Osteoblast (primary cell): ENCODE data around the gene NAA25. TPM values are rescaled to one million over a fixed set of nuclear protein-coding genes. Genes with fewer than 3 reads are reported as not detected.

Experiments used
- DNase-seq: peaks from one replicate; pipeline ENCODE4 v3.0.0; 2011; ENCODE audit warnings: low spot score, mixed read lengths; ENCODE audit not compliant: insufficient read length; ENCODE audit errors: missing footprints
- H2AFZ ChIP-seq: 2 replicates; pipeline ENCODE4 v1.6.0; 2011; ENCODE audit warnings: mild to moderate bottlenecking, low read length
- H3K27ac ChIP-seq: 2 replicates; pipeline ENCODE4 v1.5.1; 2011; ENCODE audit warnings: mild to moderate bottlenecking, low read depth, low read length, moderate library complexity
- H3K27me3 ChIP-seq: 2 replicates; pipeline ENCODE4 v1.6.0; 2012; ENCODE audit warnings: mild to moderate bottlenecking, control low read depth, inconsistent platforms, low read length, moderate library complexity; ENCODE audit not compliant: insufficient read depth
- H3K36me3 ChIP-seq: 2 replicates; pipeline ENCODE4 v1.5.1; 2011; ENCODE audit warnings: mild to moderate bottlenecking, low read length, control low read depth, moderate library complexity; ENCODE audit not compliant: insufficient read depth
- H3K4me1 ChIP-seq: 2 replicates; pipeline ENCODE4 v1.5.1; 2011; ENCODE audit warnings: mild to moderate bottlenecking, low read length, control low read depth, moderate library complexity; ENCODE audit not compliant: insufficient read depth
- H3K4me2 ChIP-seq: 2 replicates; pipeline ENCODE4 v1.6.0; 2011; ENCODE audit warnings: mild to moderate bottlenecking, low read length; ENCODE audit not compliant: insufficient read depth
- H3K4me3 ChIP-seq: fragments of 200-600 bp; sonication (generic); 3 replicates; pipeline ENCODE4 v1.5.1; 2012; ENCODE audit warnings: mild to moderate bottlenecking, low read length, inconsistent platforms; ENCODE audit not compliant: insufficient read depth
- H3K79me2 ChIP-seq: 2 replicates; pipeline ENCODE4 v1.6.0; 2012; ENCODE audit warnings: mild to moderate bottlenecking, low read length, control low read depth, inconsistent platforms; ENCODE audit not compliant: insufficient read depth
- H3K9me3 ChIP-seq: 2 replicates; pipeline ENCODE4 v1.5.1; 2011; ENCODE audit warnings: low read depth, low read length, control low read depth
- H4K20me1 ChIP-seq: 2 replicates; pipeline ENCODE4 v1.6.0; 2012; ENCODE audit warnings: mild to moderate bottlenecking, low read length, control low read depth; ENCODE audit not compliant: insufficient read depth
- total RNA-seq: library from RNA; depleted of rRNA; stranded (reverse); fragments of >200 nt; gene quantifications from 2 replicates; pipeline ENCODE4 v1.2.3, GENCODE V29; 2012
- TF ChIP-seq, protein P1 (sequence below): IDR thresholded peaks from 2 replicates; pipeline ENCODE4 v1.5.1; 2011; ENCODE audit warnings: mild to moderate bottlenecking, low read depth, low read length, moderate library complexity; ENCODE audit errors: extremely low read depth

The NAA25 gene
- total RNA-seq, 1 donor: 20.6 TPM

DNA sequence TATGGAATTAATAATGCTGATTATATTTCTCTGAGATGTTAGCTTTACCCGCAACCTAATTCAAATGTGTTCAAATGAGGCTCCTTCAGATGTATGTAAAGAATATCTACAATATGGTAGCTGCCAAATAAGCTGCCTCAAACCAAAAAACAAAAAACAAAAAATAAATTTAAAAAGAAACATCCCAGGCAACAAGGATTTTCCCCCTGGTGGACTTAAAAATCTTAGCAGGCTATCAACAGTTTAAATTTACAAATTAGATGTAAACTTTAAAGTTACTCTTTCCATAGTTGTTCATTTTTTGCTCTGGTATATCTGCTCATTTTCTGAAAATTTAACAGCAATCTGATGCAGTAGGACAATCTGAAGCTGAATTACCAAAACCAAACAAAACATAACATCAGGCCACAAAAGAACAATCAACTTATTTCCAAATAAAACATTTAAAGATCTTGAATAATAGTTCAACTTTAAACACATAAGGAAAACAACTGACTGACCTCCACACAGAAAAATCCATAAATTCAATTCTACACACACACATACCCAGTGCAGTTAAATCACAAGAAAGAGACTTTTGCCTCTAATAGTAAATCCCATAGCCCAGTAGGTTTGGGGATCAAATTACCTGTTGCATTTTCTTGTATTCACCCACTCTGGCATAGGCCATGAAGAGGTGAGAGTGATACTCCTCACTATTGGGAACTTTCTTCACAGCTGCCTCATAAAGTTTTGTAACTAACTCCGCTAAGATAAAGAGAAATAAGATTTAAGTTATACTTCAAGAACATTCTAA, 21.3 kb downstream of the NAA25 start:
- no peak for DNase-seq
- Histone ChIP-seq H3K36me3 (peaks cover 41% of the 10 kb centered on the region), H3K27me3 (no peaks in the 10 kb centered on the region)

DNA sequence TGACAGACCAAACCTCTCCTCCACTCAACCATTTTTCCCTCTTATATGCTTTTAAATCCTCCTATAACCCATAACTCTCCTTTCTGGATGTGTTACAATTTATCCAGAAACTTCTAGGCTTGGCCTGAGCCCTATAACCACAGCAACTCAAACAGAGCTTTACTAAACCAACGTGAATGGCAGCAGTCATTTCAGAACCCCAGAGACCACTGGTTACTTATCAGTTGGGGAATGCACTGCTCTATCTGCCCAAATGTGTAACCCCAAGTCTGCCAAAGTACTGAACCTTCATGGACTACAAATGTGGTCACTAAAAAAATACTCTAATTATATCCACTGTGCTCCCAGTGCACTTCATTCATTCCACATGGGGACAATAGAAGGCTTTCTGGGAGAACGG, 42.0 kb downstream of the NAA25 start:
- H3K27ac ChIP-seq: no peak overlapping the region
- H3K4me2 ChIP-seq: no peak overlapping the region
- H3K36me3 ChIP-seq: peaks cover 85% of the 10 kb centered on the region
- no peak overlapping the region for H2AFZ ChIP-seq
- no peak for DNase-seq
- H4K20me1 ChIP-seq: no peaks in the 10 kb centered on the region
- no peaks in the 10 kb centered on the region for H3K4me1 ChIP-seq
- no peaks in the 10 kb centered on the region for H3K79me2 ChIP-seq
- no peaks in the 10 kb centered on the region for H3K27me3 ChIP-seq
- H3K9me3 ChIP-seq: no peaks in the 10 kb centered on the region
- H3K4me3 ChIP-seq: no peak overlapping the region
- TF ChIP-seq, protein P1, sequence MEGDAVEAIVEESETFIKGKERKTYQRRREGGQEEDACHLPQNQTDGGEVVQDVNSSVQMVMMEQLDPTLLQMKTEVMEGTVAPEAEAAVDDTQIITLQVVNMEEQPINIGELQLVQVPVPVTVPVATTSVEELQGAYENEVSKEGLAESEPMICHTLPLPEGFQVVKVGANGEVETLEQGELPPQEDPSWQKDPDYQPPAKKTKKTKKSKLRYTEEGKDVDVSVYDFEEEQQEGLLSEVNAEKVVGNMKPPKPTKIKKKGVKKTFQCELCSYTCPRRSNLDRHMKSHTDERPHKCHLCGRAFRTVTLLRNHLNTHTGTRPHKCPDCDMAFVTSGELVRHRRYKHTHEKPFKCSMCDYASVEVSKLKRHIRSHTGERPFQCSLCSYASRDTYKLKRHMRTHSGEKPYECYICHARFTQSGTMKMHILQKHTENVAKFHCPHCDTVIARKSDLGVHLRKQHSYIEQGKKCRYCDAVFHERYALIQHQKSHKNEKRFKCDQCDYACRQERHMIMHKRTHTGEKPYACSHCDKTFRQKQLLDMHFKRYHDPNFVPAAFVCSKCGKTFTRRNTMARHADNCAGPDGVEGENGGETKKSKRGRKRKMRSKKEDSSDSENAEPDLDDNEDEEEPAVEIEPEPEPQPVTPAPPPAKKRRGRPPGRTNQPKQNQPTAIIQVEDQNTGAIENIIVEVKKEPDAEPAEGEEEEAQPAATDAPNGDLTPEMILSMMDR: no peak

More for the DNA sequence above, 21.3 kb downstream of the NAA25 start:
- TF ChIP-seq, protein P1: peak; percentile 37
- Histone ChIP-seq H3K79me2 (peaks cover 55% of the 10 kb centered on the region), H3K4me2 (no peak overlapping the region), H3K27ac (no peak overlapping the region), H3K4me1 (peaks cover 12% of the 10 kb centered on the region), H3K9me3 (no peaks in the 10 kb centered on the region), H3K4me3 (no peak overlapping the region), H4K20me1 (peaks cover 8% of the 10 kb centered on the region), H2AFZ (no peak overlapping the region)

DNA sequence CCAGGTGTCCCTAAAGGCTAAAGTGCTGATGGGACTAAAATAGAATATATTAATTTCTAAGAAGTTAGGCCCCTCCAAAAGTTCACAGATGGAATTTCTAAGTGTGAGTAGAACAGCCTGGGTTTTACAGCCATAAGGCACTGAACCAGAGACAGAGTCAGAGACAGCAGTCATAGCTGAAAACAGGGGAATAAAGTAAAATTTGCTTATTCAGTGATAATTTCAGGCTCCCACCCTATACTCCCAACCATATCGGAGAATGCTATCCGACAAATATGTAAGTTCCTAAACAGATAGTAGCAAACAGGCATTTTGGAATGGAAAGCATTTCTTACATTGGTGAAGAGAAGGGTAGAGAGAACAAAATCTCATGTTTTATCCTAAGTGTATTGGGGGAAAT, 45.3 kb downstream of the NAA25 start:
- TF ChIP-seq, protein P1: no peak

DNA sequence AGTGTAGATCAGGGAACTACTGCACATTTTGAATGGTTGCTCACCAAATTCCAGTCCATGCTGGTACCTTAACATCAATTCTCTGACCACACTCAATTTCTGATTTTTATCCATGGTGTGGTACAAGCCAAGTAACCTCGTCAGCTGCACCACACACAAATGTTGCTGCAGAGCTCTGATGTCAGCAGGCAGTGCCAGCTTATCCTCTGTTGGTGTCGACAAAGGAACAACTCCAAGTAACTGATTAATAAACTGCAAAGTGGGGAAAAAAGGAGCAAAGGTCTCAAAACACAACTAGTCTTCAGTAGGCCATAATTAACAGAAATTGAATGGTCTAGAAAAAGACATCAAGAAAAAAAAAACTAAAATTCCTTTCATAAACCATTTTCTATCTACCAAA, 47.4 kb downstream of the NAA25 start:
- H3K9me3 ChIP-seq: no peaks in the 10 kb centered on the region
- no peaks in the 10 kb centered on the region for H3K27me3 ChIP-seq
- no peaks in the 10 kb centered on the region for H4K20me1 ChIP-seq
- DNase-seq: no peak
- TF ChIP-seq, protein P1: no peak
- no peaks in the 10 kb centered on the region for H3K79me2 ChIP-seq
- no peak overlapping the region for H3K27ac ChIP-seq
- H3K4me3 ChIP-seq: no peak overlapping the region
- H3K4me1 ChIP-seq: no peaks in the 10 kb centered on the region
- H2AFZ ChIP-seq: no peak overlapping the region
- peaks cover 72% of the 10 kb centered on the region for H3K36me3 ChIP-seq
- H3K4me2 ChIP-seq: no peak overlapping the region

More for the DNA sequence above, 45.3 kb downstream of the NAA25 start:
- DNase-seq: no peak
- H3K4me3 ChIP-seq: no peak overlapping the region
- peaks cover 79% of the 10 kb centered on the region for H3K36me3 ChIP-seq
- no peaks in the 10 kb centered on the region for H3K79me2 ChIP-seq
- no peaks in the 10 kb centered on the region for H4K20me1 ChIP-seq
- no peaks in the 10 kb centered on the region for H3K27me3 ChIP-seq
- no peak overlapping the region for H3K4me2 ChIP-seq
- no peaks in the 10 kb centered on the region for H3K4me1 ChIP-seq
- no peak overlapping the region for H2AFZ ChIP-seq
- no peaks in the 10 kb centered on the region for H3K9me3 ChIP-seq
- no peak overlapping the region for H3K27ac ChIP-seq
